H1 (cell line): Measurements from ENCODE around the gene TSPAN5. TPM values are rescaled to one million over a fixed set of nuclear protein-coding genes. Genes with fewer than 3 reads are reported as not detected.

Source experiments
- CTCF ChIA-PET: fragments of 300-600 bp; sonication (Branson Sonifier 250); formaldehyde crosslinking; loops from one replicate; lab custom pipeline; 2021; ENCODE audit not compliant: partially characterized antibody; lab: Charles Lee
- POLR2A ChIA-PET: fragments of 300-600 bp; sonication (Branson Sonifier 250); formaldehyde crosslinking; loops from one replicate; lab custom pipeline; 2021; ENCODE audit warnings: inconsistent platforms; ENCODE audit not compliant: partially characterized antibody; lab: Charles Lee
- DNase-seq, 2 experiments: peaks; one replicate each; pipeline versions ENCODE4 v3.0.0 to v3.0.0-alpha.2; 2010 to 2022; ENCODE audit warnings: low spot score in 2 of 2, low read depth in 1 of 2, mixed read lengths in 1 of 2
- FAIRE-seq: peaks from 2 replicates; lab custom pipeline; 2011; peaks lifted over from hg19 to GRCh38; lab: Jason Lieb, UNC
- H2AFZ ChIP-seq: 2 replicates; pipeline ENCODE4 v1.8.1; 2012; ENCODE audit warnings: low read length, inconsistent platforms
- H2AK5ac ChIP-seq: 2 replicates; pipeline ENCODE4 v1.6.1; 2013; ENCODE audit warnings: low read depth, low read length
- H2BK120ac ChIP-seq: replicated peaks from 2 replicates; pipeline ENCODE3; 2013; ENCODE audit warnings: low read depth, low read length, inconsistent platforms
- H2BK12ac ChIP-seq: 2 replicates; pipeline ENCODE4 v1.6.1; 2013; ENCODE audit warnings: low read depth, low read length
- H2BK15ac ChIP-seq: 2 replicates; pipeline ENCODE4 v1.6.1; 2013; ENCODE audit warnings: low read length
- H2BK20ac ChIP-seq: 2 replicates; pipeline ENCODE4 v1.6.1; 2013; ENCODE audit warnings: low read length
- H2BK5ac ChIP-seq: 2 replicates; pipeline ENCODE4 v1.6.1; 2013; ENCODE audit warnings: low read depth, low read length
- H3K14ac ChIP-seq: 2 replicates; pipeline ENCODE4 v1.6.1; 2013; ENCODE audit warnings: inconsistent platforms; ENCODE audit not compliant: insufficient read length
- H3K18ac ChIP-seq: 2 replicates; pipeline ENCODE4 v1.6.1; 2013; ENCODE audit warnings: low read length; ENCODE audit errors: extremely low read depth
- H3K23ac ChIP-seq: 2 replicates; pipeline ENCODE4 v1.6.1; 2013; ENCODE audit warnings: inconsistent platforms; ENCODE audit not compliant: insufficient read length
- H3K23me2 ChIP-seq: 2 replicates; pipeline ENCODE4 v1.6.1; 2013; ENCODE audit warnings: low read depth, low read length
- H3K27ac ChIP-seq: 2 replicates; pipeline ENCODE4 v1.6.1; 2011; ENCODE audit warnings: low read depth, low read length, inconsistent platforms
- H3K27me3 ChIP-seq, 4 experiments: replicated peaks in 1 of 4; 1 replicate in 1 of 4; 2 replicates in 3 of 4; pipeline versions ENCODE4 v1.6.1 to v1.8.1; 2011 to 2013; ENCODE audit warnings: low read length in 3 of 4, mild to moderate bottlenecking in 3 of 4, inconsistent platforms in 2 of 4, mixed read lengths in 2 of 4, moderate library complexity in 1 of 4; ENCODE audit not compliant: control insufficient read depth in 3 of 4, insufficient read depth in 3 of 4; ENCODE audit errors: extremely low read depth in 1 of 4
- H3K36me3 ChIP-seq, 4 experiments: 2 replicates each; pipeline versions ENCODE4 v1.6.1 to v1.8.1; 2011 to 2013; ENCODE audit warnings: mild to moderate bottlenecking in 4 of 4, low read length in 3 of 4, moderate library complexity in 2 of 4, control low read depth in 1 of 4, inconsistent platforms in 1 of 4; ENCODE audit not compliant: insufficient read depth in 4 of 4, control insufficient read depth in 2 of 4
- H3K4ac ChIP-seq: replicated peaks from 2 replicates; pipeline ENCODE3; 2013; ENCODE audit warnings: low read length, low read depth, mixed read lengths, inconsistent platforms; ENCODE audit not compliant: insufficient read length
- H3K4me1 ChIP-seq, 4 experiments: replicated peaks in 1 of 4; 1 replicate in 1 of 4; 2 replicates in 3 of 4; pipeline versions ENCODE4 v1.6.1 to v1.8.1; 2011 to 2013; ENCODE audit warnings: low read length in 3 of 4, inconsistent platforms in 2 of 4, mixed read lengths in 1 of 4; ENCODE audit not compliant: insufficient read depth in 4 of 4, control insufficient read depth in 3 of 4
- H3K4me2 ChIP-seq, 2 experiments: 2 replicates each; pipeline versions ENCODE4 v1.6.1 to v1.8.1; 2011 to 2013; ENCODE audit warnings: low read depth in 2 of 2, low read length in 2 of 2, control low read depth in 1 of 2, inconsistent platforms in 1 of 2, mild to moderate bottlenecking in 1 of 2; ENCODE audit not compliant: insufficient read depth in 1 of 2
- H3K4me3 ChIP-seq, 4 experiments: fragments of 200-600, 300-600 bp in 1 of 4; sonication (generic), shearing (Covaris generic), sonication (Bioruptor Twin) in 1 of 4; 2 replicates each; pipeline versions ENCODE4 v1.5.1 to v1.8.1; 2011 to 2016; ENCODE audit warnings: low read length in 4 of 4, low read depth in 3 of 4, control low read depth in 2 of 4, inconsistent platforms in 2 of 4, mild to moderate bottlenecking in 2 of 4, mixed read lengths in 1 of 4, moderate library complexity in 1 of 4; ENCODE audit not compliant: insufficient read depth in 2 of 4; ENCODE audit errors: extremely low read depth in 1 of 4
- H3K56ac ChIP-seq: replicated peaks from 2 replicates; pipeline ENCODE3; 2013; ENCODE audit warnings: low read depth, mild to moderate bottlenecking, mixed read lengths, low read length, inconsistent platforms; ENCODE audit not compliant: insufficient read length
- H3K79me1 ChIP-seq: 2 replicates; pipeline ENCODE4 v1.6.1; 2013; ENCODE audit warnings: low read depth, low read length, control low read depth
- H3K79me2 ChIP-seq, 2 experiments: 2 replicates each; pipeline versions ENCODE4 v1.6.1 to v1.8.1; 2012 to 2013; ENCODE audit warnings: low read length in 2 of 2, mild to moderate bottlenecking in 2 of 2, inconsistent platforms in 1 of 2; ENCODE audit not compliant: insufficient read depth in 2 of 2, control insufficient read depth in 1 of 2
- H3K9ac ChIP-seq, 4 experiments: replicated peaks in 1 of 4; 1 replicate in 1 of 4; 2 replicates in 3 of 4; pipeline versions ENCODE4 v1.6.1 to v1.8.1; 2011 to 2013; ENCODE audit warnings: low read depth in 3 of 4, low read length in 3 of 4, control low read depth in 2 of 4, mild to moderate bottlenecking in 2 of 4, moderate library complexity in 2 of 4, inconsistent platforms in 1 of 4; ENCODE audit errors: extremely low read depth in 1 of 4
- H3K9me3 ChIP-seq, 2 experiments: 2 replicates each; pipeline versions ENCODE4 v1.6.1 to v1.8.1; 2012 to 2013; ENCODE audit warnings: mild to moderate bottlenecking in 2 of 2, moderate library complexity in 2 of 2, control low read depth in 1 of 2, inconsistent platforms in 1 of 2, low read depth in 1 of 2, low read length in 1 of 2, mixed read lengths in 1 of 2; ENCODE audit not compliant: insufficient read depth in 2 of 2
- H4K20me1 ChIP-seq, 2 experiments: replicated peaks in 1 of 2; 2 replicates each; pipeline versions ENCODE3 to v1.8.1; 2011 to 2013; ENCODE audit warnings: inconsistent platforms in 2 of 2, low read length in 2 of 2, mild to moderate bottlenecking in 1 of 2; ENCODE audit not compliant: insufficient read depth in 2 of 2, control insufficient read depth in 1 of 2
- H4K5ac ChIP-seq: 2 replicates; pipeline ENCODE4 v1.6.1; 2013; ENCODE audit warnings: low read length, low read depth, mixed read lengths, inconsistent platforms; ENCODE audit not compliant: insufficient read length
- H4K8ac ChIP-seq: 2 replicates; pipeline ENCODE4 v1.8.0; 2013; ENCODE audit warnings: mild to moderate bottlenecking, moderate library complexity, low read length, inconsistent platforms; ENCODE audit not compliant: insufficient read depth; ENCODE audit errors: extremely low read depth
- H4K91ac ChIP-seq: replicated peaks from 2 replicates; pipeline ENCODE3; 2013; ENCODE audit warnings: low read length, mixed read lengths, inconsistent platforms; ENCODE audit not compliant: insufficient read length
- CBX8 ChIP-seq: fragments of 300-800, 300-1000 bp; sonication (generic); IDR thresholded peaks from 2 replicates; pipeline ENCODE4 v1.7.1; 2016; ENCODE audit warnings: low read depth, low read length, borderline replicate concordance
- CHD1 ChIP-seq: IDR thresholded peaks from 2 replicates; pipeline ENCODE4 v1.6.1; 2012; ENCODE audit warnings: low read depth, low read length, improper control_type of control experiment
- CREB1 ChIP-seq: IDR thresholded peaks from 2 replicates; pipeline ENCODE4 v1.6.1; 2012; ENCODE audit warnings: inconsistent platforms
- RFX5 ChIP-seq: IDR thresholded peaks from 2 replicates; pipeline ENCODE4 v1.6.1; 2011; ENCODE audit warnings: low read depth, low read length, improper control_type of control experiment, borderline replicate concordance
- SIN3A ChIP-seq, 2 experiments: IDR thresholded peaks in 1 of 2; conservative IDR thresholded peaks in 1 of 2; 2 replicates each; pipeline ENCODE4 v1.6.1; 2011 to 2012; ENCODE audit warnings: low read length in 2 of 2, improper control_type of control experiment in 1 of 2, low read depth in 1 of 2, mild to moderate bottlenecking in 1 of 2
- SUZ12 ChIP-seq: fragments of 200-600 bp; sonication (generic); IDR thresholded peaks from 2 replicates; pipeline ENCODE4 v1.6.1; 2012; ENCODE audit warnings: mild to moderate bottlenecking, inconsistent platforms, low read length, moderate library complexity, mixed read lengths
- TAF1 ChIP-seq: IDR thresholded peaks from 2 replicates; pipeline ENCODE4 v1.6.1; 2011; ENCODE audit warnings: mild to moderate bottlenecking, low read depth, low read length
- TBP ChIP-seq: IDR thresholded peaks from 2 replicates; pipeline ENCODE4 v1.6.1; 2011; ENCODE audit warnings: low read depth, low read length, improper control_type of control experiment
- YY1 ChIP-seq: IDR thresholded peaks from 2 replicates; pipeline ENCODE4 v1.6.1; 2011; ENCODE audit warnings: low read depth, mild to moderate bottlenecking, low read length
- WGBS, 2 experiments: shearing (Covaris generic) in 1 of 2; methylation state at CpG; one replicate each; pipeline versions ENCODE4 v1.1.6 to v1.1.7; 2013 to 2015; ENCODE audit warnings: low lambda C conversion rate in 2 of 2, mixed read lengths in 2 of 2, inconsistent platforms in 1 of 2, low coverage in 1 of 2, missing lambda C conversion rate in 1 of 2; ENCODE audit not compliant: insufficient replicate concordance in 2 of 2, insufficient coverage in 1 of 2, insufficient read length in 1 of 2; ENCODE audit errors: extremely low coverage in 1 of 2, missing lambda C conversion rate in 1 of 2; 5-methylcytosine and 5-hydroxymethylcytosine counted together
- polyA plus RNA-seq, 7 experiments: library from polyadenylated mRNA; depleted of rRNA in 3 of 7; stranded (reverse) in 5 of 7; unstranded in 2 of 7; fragments of >200 nt in 5 of 7; fragments of 200-250 nt in 2 of 7; gene quantifications; 1 replicate in 5 of 7; 2 replicates in 1 of 7; 4 replicates in 1 of 7; pipeline versions ENCODE4 v1.2.1 to v1.2.3, GENCODE V29; 2011 to 2013; ENCODE audit warnings: missing spikeins in 2 of 7, mixed read lengths in 2 of 7
- total RNA-seq: library from RNA; stranded (reverse); fragmentation: NEBNext Ultra II Directional; extraction: Animal tissue kit (Norgen Biotek cat#: 25700); gene quantifications from 2 replicates; pipeline ENCODE4 v1.2.1, GENCODE V29; 2021

Gene TSPAN5
- total and polyA plus RNA-seq, 2 of the 8 experiments (the other 6 are each of a cell fraction or from before 2014, with no cell fraction given) = 17.6 to 21.2 TPM

GRCh38 chr4:98625399-98625798 lies 33.0 kb downstream of the TSPAN5 start:
- ChIA-PET CTCF (interaction anchor here (1.4 kb wide), 1 partner anchor 23 kb away, joined by 6 read pairs; no protein-coding TSS in a partner anchor), POLR2A (no interaction called here)
- H3K18ac ChIP-seq = no peak overlapping the region
- no peak overlapping the region for H2BK12ac ChIP-seq
- no peak overlapping the region for H2BK15ac ChIP-seq
- H4K91ac ChIP-seq = no peak overlapping the region
- DNase-seq (no peak), FAIRE-seq (no peak)
- H3K27me3 ChIP-seq = no peaks in the 10 kb centered on the region
- H2BK120ac ChIP-seq = no peak overlapping the region
- H3K4me2 ChIP-seq = no peak overlapping the region
- H3K9me3 ChIP-seq = no peaks in the 10 kb centered on the region
- 87% methylated on average over 4 of the region's 4 CpGs; no CpG with 5 or more reads in 1 of the 2 experiments for WGBS, 2 experiments
- H3K27ac ChIP-seq = no peak overlapping the region
- no peak overlapping the region for H3K4ac ChIP-seq
- H3K9ac ChIP-seq = no peak overlapping the region
- H3K79me1 ChIP-seq = no peaks in the 10 kb centered on the region
- no peak overlapping the region for H2BK5ac ChIP-seq
- no peaks in the 10 kb centered on the region; the same call in 1 of the 2 replicates for H3K23me2 ChIP-seq
- H3K56ac ChIP-seq = no peak overlapping the region
- no peak overlapping the region for H3K14ac ChIP-seq
- H3K4me1 ChIP-seq = peaks cover 0 to 14% (median 3%) of the 10 kb centered on the region in 4 experiments; a peak in 5 of 7 replicates
- H2AFZ ChIP-seq = no peak overlapping the region
- no peak overlapping the region for H2BK20ac ChIP-seq
- H4K8ac ChIP-seq = no peak overlapping the region
- no peaks in the 10 kb centered on the region for H3K36me3 ChIP-seq
- TF ChIP-seq RFX5 (no peak), CHD1 (no peak), SIN3A (conservative IDR thresholded peaks at IDR 0.05 in 1 of 2, IDR thresholded peaks at IDR 0.05 in 1 of 2; ENCODE audit: low read depth in 1 of 2, low read length in 2 of 2) (no peak), YY1 (no peak), TAF1 (no peak), CBX8 (no peak), TBP (no peak), SUZ12 (no peak), CREB1 (no peak)
- no peak overlapping the region for H3K23ac ChIP-seq
- peaks cover 0 to 27% of the 10 kb centered on the region in 2 experiments; a peak in 2 of 4 replicates for H3K79me2 ChIP-seq
- no peaks in the 10 kb centered on the region for H4K20me1 ChIP-seq
- no peak overlapping the region for H4K5ac ChIP-seq
- H3K4me3 ChIP-seq = no peak overlapping the region
- H2AK5ac ChIP-seq = no peak overlapping the region
